Astrocyte (in vitro differentiated cells and primary cell): ENCODE data around the gene PTPRD. TPM values are rescaled to one million over a fixed set of nuclear protein-coding genes. Genes with fewer than 3 reads are reported as not detected.

Source experiments
- DNase-seq: peaks from one replicate; pipeline ENCODE4 v3.0.0-alpha.2; 2010; ENCODE audit warnings: low read depth
- FAIRE-seq: peaks from 2 replicates; lab custom pipeline; 2011; peaks lifted over from hg19 to GRCh38; lab: Jason Lieb, UNC
- H2AFZ ChIP-seq: 2 replicates; pipeline ENCODE4 v1.6.0; 2012; ENCODE audit warnings: low read depth, low read length, inconsistent platforms
- H3K27ac ChIP-seq: 2 replicates; pipeline ENCODE4 v1.5.1; 2011; ENCODE audit warnings: low read depth, low read length, inconsistent platforms
- H3K27me3 ChIP-seq: 2 replicates; pipeline ENCODE4 v1.6.0; 2011; ENCODE audit warnings: low read length, inconsistent platforms; ENCODE audit not compliant: insufficient read depth
- H3K36me3 ChIP-seq: 2 replicates; pipeline ENCODE4 v1.5.1; 2011; ENCODE audit warnings: low read length, inconsistent platforms; ENCODE audit not compliant: insufficient read depth
- H3K4me1 ChIP-seq: 2 replicates; pipeline ENCODE4 v1.5.1; 2011; ENCODE audit warnings: low read length, inconsistent platforms; ENCODE audit not compliant: insufficient read depth
- H3K4me2 ChIP-seq: 2 replicates; pipeline ENCODE4 v1.6.0; 2012; ENCODE audit warnings: low read length, inconsistent platforms
- H3K4me3 ChIP-seq: 2 replicates; pipeline ENCODE4 v1.5.1; 2011; ENCODE audit warnings: low read depth, mild to moderate bottlenecking, low read length, inconsistent platforms; ENCODE audit not compliant: insufficient read depth
- H3K79me2 ChIP-seq: 2 replicates; pipeline ENCODE4 v1.6.0; 2012; ENCODE audit warnings: mild to moderate bottlenecking, low read length, inconsistent platforms; ENCODE audit not compliant: insufficient read depth
- H3K9ac ChIP-seq: 2 replicates; pipeline ENCODE4 v1.6.0; 2012; ENCODE audit warnings: mild to moderate bottlenecking, low read length, inconsistent platforms
- H3K9me3 ChIP-seq: 2 replicates; pipeline ENCODE4 v1.5.1; 2012; ENCODE audit warnings: low read depth, mild to moderate bottlenecking, low read length, inconsistent platforms; ENCODE audit not compliant: insufficient read depth
- H4K20me1 ChIP-seq: 2 replicates; pipeline ENCODE4 v1.6.0; 2012; ENCODE audit warnings: low read length, inconsistent platforms; ENCODE audit not compliant: insufficient read depth
- H3K27ac Mint-ChIP-seq: one replicate; pipeline ENCODE4 v1.8.0; 2021; ENCODE audit warnings: mild to moderate bottlenecking, mixed read lengths; ENCODE audit not compliant: unreplicated experiment
- H3K27me3 Mint-ChIP-seq: one replicate; pipeline ENCODE4 v1.8.0; 2021; ENCODE audit warnings: low read depth, mixed read lengths; ENCODE audit not compliant: unreplicated experiment
- H3K36me3 Mint-ChIP-seq: one replicate; pipeline ENCODE4 v1.8.0; 2021; ENCODE audit warnings: low read depth, mixed read lengths; ENCODE audit not compliant: unreplicated experiment
- H3K4me1 Mint-ChIP-seq: one replicate; pipeline ENCODE4 v1.8.0; 2021; ENCODE audit warnings: low read depth, mixed read lengths; ENCODE audit not compliant: unreplicated experiment
- H3K4me3 Mint-ChIP-seq: one replicate; pipeline ENCODE4 v1.8.0; 2021; ENCODE audit warnings: mild to moderate bottlenecking, moderate library complexity, mixed read lengths; ENCODE audit not compliant: unreplicated experiment
- H3K9me3 Mint-ChIP-seq: one replicate; pipeline ENCODE4 v1.8.0; 2021; ENCODE audit warnings: mild to moderate bottlenecking, mixed read lengths; ENCODE audit not compliant: unreplicated experiment
- EZH2 ChIP-seq: IDR thresholded peaks from 2 replicates; pipeline ENCODE4 v1.6.1; 2012; ENCODE audit warnings: mild to moderate bottlenecking, low read length, inconsistent platforms; ENCODE audit not compliant: insufficient read depth
- total RNA-seq: library from RNA; stranded (reverse); gene quantifications from 2 replicates; pipeline ENCODE4 v1.2.1, GENCODE V29; 2021
- TF ChIP-seq, protein P1 (sequence below): IDR thresholded peaks from 2 replicates; pipeline ENCODE4 v1.5.1; 2011; ENCODE audit warnings: low read depth, mild to moderate bottlenecking, inconsistent platforms, low read length, moderate library complexity; ENCODE audit not compliant: insufficient read depth

PTPRD gene
- total RNA-seq, 1 donor from 2014 or later = 88.1 TPM

DNA sequence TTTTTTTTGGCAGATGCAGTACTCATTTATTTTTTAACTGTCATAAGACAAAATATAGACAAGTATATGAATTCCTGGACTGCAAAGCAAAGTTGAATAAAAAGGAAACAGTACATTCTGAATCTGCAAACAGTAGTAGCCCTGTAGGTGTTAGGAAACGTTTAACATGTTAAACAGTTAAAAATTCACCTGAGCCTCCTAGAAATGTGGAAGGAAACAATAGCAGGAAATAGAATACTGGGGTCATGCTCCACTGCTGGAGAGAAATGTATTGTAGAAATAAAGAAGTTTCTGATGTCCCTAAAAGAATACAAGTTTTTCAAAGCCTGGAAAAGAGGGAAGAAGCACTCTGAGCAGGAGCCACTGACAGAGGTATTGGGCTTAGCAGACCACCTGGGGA, 866.0 kb downstream of the PTPRD start:
- no peaks in the 10 kb centered on the region for H3K9me3 ChIP-seq
- H3K4me2 ChIP-seq = no peak overlapping the region
- no peaks in the 10 kb centered on the region for H3K4me1 ChIP-seq
- no peak for DNase-seq
- H3K36me3 ChIP-seq = no peaks in the 10 kb centered on the region
- H4K20me1 ChIP-seq = no peaks in the 10 kb centered on the region
- H3K36me3 Mint-ChIP-seq = no peaks in the 10 kb centered on the region
- no peak overlapping the region for H2AFZ ChIP-seq
- FAIRE-seq = no peak
- H3K9ac ChIP-seq = no peak overlapping the region
- H3K27ac ChIP-seq = no peak overlapping the region
- no peaks in the 10 kb centered on the region for H3K27me3 Mint-ChIP-seq
- H3K27ac Mint-ChIP-seq = no peak overlapping the region
- no peak for TF ChIP-seq EZH2
- TF ChIP-seq, protein P1, sequence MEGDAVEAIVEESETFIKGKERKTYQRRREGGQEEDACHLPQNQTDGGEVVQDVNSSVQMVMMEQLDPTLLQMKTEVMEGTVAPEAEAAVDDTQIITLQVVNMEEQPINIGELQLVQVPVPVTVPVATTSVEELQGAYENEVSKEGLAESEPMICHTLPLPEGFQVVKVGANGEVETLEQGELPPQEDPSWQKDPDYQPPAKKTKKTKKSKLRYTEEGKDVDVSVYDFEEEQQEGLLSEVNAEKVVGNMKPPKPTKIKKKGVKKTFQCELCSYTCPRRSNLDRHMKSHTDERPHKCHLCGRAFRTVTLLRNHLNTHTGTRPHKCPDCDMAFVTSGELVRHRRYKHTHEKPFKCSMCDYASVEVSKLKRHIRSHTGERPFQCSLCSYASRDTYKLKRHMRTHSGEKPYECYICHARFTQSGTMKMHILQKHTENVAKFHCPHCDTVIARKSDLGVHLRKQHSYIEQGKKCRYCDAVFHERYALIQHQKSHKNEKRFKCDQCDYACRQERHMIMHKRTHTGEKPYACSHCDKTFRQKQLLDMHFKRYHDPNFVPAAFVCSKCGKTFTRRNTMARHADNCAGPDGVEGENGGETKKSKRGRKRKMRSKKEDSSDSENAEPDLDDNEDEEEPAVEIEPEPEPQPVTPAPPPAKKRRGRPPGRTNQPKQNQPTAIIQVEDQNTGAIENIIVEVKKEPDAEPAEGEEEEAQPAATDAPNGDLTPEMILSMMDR = no peak
- no peak overlapping the region for H3K4me3 ChIP-seq
- H3K27me3 ChIP-seq = no peaks in the 10 kb centered on the region
- H3K4me1 Mint-ChIP-seq = peaks cover 8% of the 10 kb centered on the region
- H3K79me2 ChIP-seq = no peaks in the 10 kb centered on the region
- H3K9me3 Mint-ChIP-seq = no peaks in the 10 kb centered on the region
- no peak overlapping the region for H3K4me3 Mint-ChIP-seq

DNA sequence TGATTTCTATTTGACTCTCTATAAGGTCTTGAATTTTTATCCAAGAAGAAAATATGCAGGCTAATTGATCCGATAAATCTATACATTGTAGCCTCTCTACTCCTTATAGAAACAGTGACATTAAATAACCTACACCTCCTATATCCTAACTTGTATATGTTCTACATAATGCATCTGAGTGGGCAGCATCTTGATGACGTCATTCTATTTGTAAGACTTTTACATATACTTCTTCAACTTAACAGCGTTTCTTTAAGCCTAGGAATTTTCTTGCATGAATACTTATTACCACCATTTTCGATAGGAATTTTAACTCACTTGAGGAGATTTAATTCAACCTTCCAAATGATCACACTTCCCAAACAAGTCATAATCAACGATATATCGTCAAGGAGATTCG, 869.0 kb downstream of the PTPRD start:
- Mint-ChIP-seq H3K9me3 (peaks cover 3% of the 10 kb centered on the region), H3K36me3 (no peaks in the 10 kb centered on the region), H3K4me1 (peaks cover 8% of the 10 kb centered on the region), H3K4me3 (no peak overlapping the region), H3K27ac (no peak overlapping the region), H3K27me3 (no peaks in the 10 kb centered on the region)
- Histone ChIP-seq H3K4me2 (no peak overlapping the region), H3K9ac (no peak overlapping the region), H3K4me1 (no peaks in the 10 kb centered on the region), H3K27me3 (no peaks in the 10 kb centered on the region), H3K4me3 (no peak overlapping the region), H2AFZ (no peak overlapping the region), H3K9me3 (no peaks in the 10 kb centered on the region), H3K79me2 (no peaks in the 10 kb centered on the region), H3K36me3 (no peaks in the 10 kb centered on the region), H3K27ac (no peak overlapping the region), H4K20me1 (no peaks in the 10 kb centered on the region)
- FAIRE-seq (no peak), DNase-seq (no peak)
- no peak for TF ChIP-seq EZH2
- TF ChIP-seq, protein P1 = no peak

DNA sequence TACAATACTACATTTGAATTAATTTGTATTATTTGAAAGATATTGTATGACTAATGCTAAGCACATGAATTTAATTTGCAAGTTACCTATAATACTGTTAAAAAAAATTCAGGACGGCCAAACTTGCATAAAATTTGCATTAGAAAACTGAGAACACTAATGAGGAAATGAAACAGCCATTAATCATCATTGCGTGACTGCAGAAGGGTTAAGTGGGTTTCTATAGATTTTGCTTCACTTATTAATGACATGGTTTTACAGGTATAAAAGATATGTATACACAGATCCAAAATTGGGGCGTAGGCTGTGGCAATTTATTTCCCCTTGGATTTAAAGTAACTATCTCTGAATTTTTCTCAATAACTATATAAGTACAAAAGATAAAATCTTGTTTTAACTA, 882.6 kb downstream of the PTPRD start:
- H3K27ac ChIP-seq = no peak overlapping the region
- H3K4me2 ChIP-seq = no peak overlapping the region
- Mint-ChIP-seq H3K9me3 (no peaks in the 10 kb centered on the region), H3K4me1 (no peaks in the 10 kb centered on the region), H3K4me3 (no peak overlapping the region), H3K27me3 (no peaks in the 10 kb centered on the region), H3K27ac (no peak overlapping the region), H3K36me3 (no peaks in the 10 kb centered on the region)
- no peaks in the 10 kb centered on the region for H4K20me1 ChIP-seq
- no peak for FAIRE-seq
- H3K9ac ChIP-seq = no peak overlapping the region
- no peak overlapping the region for H2AFZ ChIP-seq
- DNase-seq = no peak
- H3K4me3 ChIP-seq = no peak overlapping the region
- H3K79me2 ChIP-seq = no peaks in the 10 kb centered on the region
- TF ChIP-seq, protein P1 = no peak
- TF ChIP-seq EZH2 = no peak
- no peaks in the 10 kb centered on the region for H3K36me3 ChIP-seq
- H3K27me3 ChIP-seq = no peaks in the 10 kb centered on the region
- no peaks in the 10 kb centered on the region for H3K4me1 ChIP-seq
- no peaks in the 10 kb centered on the region for H3K9me3 ChIP-seq
